MCF 10A (cell line): ENCODE results near the gene RABGGTB. TPM values are rescaled to one million over a fixed set of nuclear protein-coding genes. Genes with fewer than 3 reads are reported as not detected.

Experiments used
- BruUV-seq: library from RNA; stranded (reverse); fragments of 400-500 nt; replicated peaks from 2 replicates; lab custom pipeline; 2021; lab: Mats Ljungman, UMichigan
- CTCF ChIA-PET: fragments of 300-600 bp; sonication (Branson Sonifier 250); formaldehyde crosslinking; extraction: SDS; loops from one replicate; lab custom pipeline; 2021; ENCODE audit warnings: antibody characterized with exemption, inconsistent platforms; lab: Yijun Ruan, JAX
- POLR2A ChIA-PET: fragments of 300-600, 350-650 bp; sonication (Branson Sonifier 250); formaldehyde crosslinking; extraction: SDS; loops from one replicate; lab custom pipeline; 2020; ENCODE audit warnings: antibody characterized with exemption, inconsistent platforms; lab: Yijun Ruan, JAX
- DNase-seq: peaks from one replicate; pipeline ENCODE4 v3.0.0-alpha.2; 2018; ENCODE audit not compliant: unreplicated experiment
- H3K27ac Mint-ChIP-seq: one replicate; pipeline ENCODE4 v1.8.0; 2022; ENCODE audit warnings: mild to moderate bottlenecking, low read depth, mixed read lengths; ENCODE audit not compliant: unreplicated experiment
- H3K27me3 Mint-ChIP-seq: one replicate; pipeline ENCODE4 v1.8.0; 2022; ENCODE audit warnings: mixed read lengths; ENCODE audit not compliant: insufficient read depth, unreplicated experiment
- H3K36me3 Mint-ChIP-seq: one replicate; pipeline ENCODE4 v1.8.0; 2022; ENCODE audit warnings: mild to moderate bottlenecking, moderate library complexity, mixed read lengths; ENCODE audit not compliant: insufficient read depth, unreplicated experiment
- H3K4me1 Mint-ChIP-seq: one replicate; pipeline ENCODE4 v1.8.0; 2022; ENCODE audit warnings: mixed read lengths; ENCODE audit not compliant: insufficient read depth, unreplicated experiment
- H3K4me3 Mint-ChIP-seq: one replicate; pipeline ENCODE4 v1.8.0; 2022; ENCODE audit warnings: mild to moderate bottlenecking, moderate library complexity, mixed read lengths; ENCODE audit not compliant: unreplicated experiment
- H3K9me3 Mint-ChIP-seq: one replicate; pipeline ENCODE4 v1.8.0; 2022; ENCODE audit warnings: mixed read lengths; ENCODE audit not compliant: unreplicated experiment
- CTCF ChIP-seq: fragments of 200-600 bp; IDR thresholded peaks from one replicate; pipeline ENCODE4 v1.8.0; 2022; ENCODE audit warnings: antibody characterized with exemption, mild to moderate bottlenecking; ENCODE audit not compliant: unreplicated experiment
- intact Hi-C: fragments of 100-400 bp; cut with micrococcal nuclease; formaldehyde crosslinking; loops from 2 replicates; pipeline ENCODE4 v1.14.1; 2022
- total RNA-seq: library from RNA; stranded (reverse); gene quantifications from 2 replicates; pipeline ENCODE4 v1.2.3, GENCODE V29; 2022

Gene RABGGTB
- total RNA-seq, 1 experiment from 2014 or later: 127 TPM

- DNase-seq: no peak
- CTCF ChIA-PET: no interaction called here
- POLR2A ChIA-PET: interaction anchor here (0.6 to 1.0 kb wide), 4 partner anchors 9 to 39 kb away, joined by 3 to 4 read pairs (median 4); partner anchors contain the start of gene RABGGTB
- TF ChIP-seq CTCF: no peak
- Mint-ChIP-seq H3K4me3 (no peak overlapping the region), H3K27ac (peak overlapping the region; percentile 19), H3K4me1 (peaks cover 6% of the 10 kb centered on the region), H3K36me3 (peaks cover 7% of the 10 kb centered on the region), H3K9me3 (no peaks in the 10 kb centered on the region), H3K27me3 (no peaks in the 10 kb centered on the region)
- intact Hi-C loops: loop anchor here (2.0 kb wide), 1 partner anchor 23 kb away; the partner anchor contains the start of gene RABGGTB
- BruUV-seq: no TSS peak
Observed at GRCh38 chr1:75764057-75764655, 21.9 kb upstream of the RABGGTB start.

GRCh38 chr1:75765697-75766355, 20.2 kb upstream of the RABGGTB start:
- Mint-ChIP-seq H3K9me3 (no peaks in the 10 kb centered on the region), H3K4me3 (no peak overlapping the region), H3K27me3 (no peaks in the 10 kb centered on the region), H3K36me3 (peaks cover 6% of the 10 kb centered on the region), H3K27ac (peak overlapping the region; percentile 70), H3K4me1 (peaks cover 6% of the 10 kb centered on the region)
- ChIA-PET CTCF (no interaction called here), POLR2A (interaction anchor here (0.6 to 1.0 kb wide), 4 partner anchors 18 to 1213 kb away, joined by 3 read pairs; no protein-coding TSS in a partner anchor)
- no peak for TF ChIP-seq CTCF
- no TSS peak for BruUV-seq
- peak; percentile 47 for DNase-seq
- intact Hi-C loops: loop anchor here (2.0 kb wide), 1 partner anchor 21 kb away; the partner anchor contains the start of gene RABGGTB

GRCh38 chr1:75768016-75768415, 18.0 kb upstream of the RABGGTB start:
- H3K27ac Mint-ChIP-seq: no peak overlapping the region
- ChIA-PET CTCF (interaction anchor here (0.7 to 0.9 kb wide), 2 partner anchors 117 to 962 kb away, joined by 4 read pairs; no protein-coding TSS in a partner anchor), POLR2A (interaction anchor here (2.2 kb wide), 1 partner anchor 18 kb away, joined by 10 read pairs; the partner anchor contains the start of gene RABGGTB)
- TF ChIP-seq CTCF: no peak
- DNase-seq: no peak
- no peaks in the 10 kb centered on the region for H3K9me3 Mint-ChIP-seq
- H3K36me3 Mint-ChIP-seq: peaks cover 10% of the 10 kb centered on the region
- H3K4me3 Mint-ChIP-seq: no peak overlapping the region
- intact Hi-C loops: no loop called here
- H3K27me3 Mint-ChIP-seq: no peaks in the 10 kb centered on the region
- H3K4me1 Mint-ChIP-seq: peaks cover 6% of the 10 kb centered on the region
- no TSS peak for BruUV-seq

GRCh38 chr1:75770761-75771160, 15.3 kb upstream of the RABGGTB start:
- no peaks in the 10 kb centered on the region for H3K9me3 Mint-ChIP-seq
- H3K27me3 Mint-ChIP-seq: no peaks in the 10 kb centered on the region
- intact Hi-C loops: no loop called here
- BruUV-seq: no TSS peak
- H3K4me1 Mint-ChIP-seq: peaks cover 7% of the 10 kb centered on the region
- ChIA-PET POLR2A (no interaction called here), CTCF (interaction anchor here (0.6 kb wide), 1 partner anchor 47 kb away, joined by 5 read pairs; no protein-coding TSS in a partner anchor)
- H3K27ac Mint-ChIP-seq: no peak overlapping the region
- DNase-seq: no peak
- H3K36me3 Mint-ChIP-seq: peaks cover 4% of the 10 kb centered on the region
- H3K4me3 Mint-ChIP-seq: no peak overlapping the region
- TF ChIP-seq CTCF: no peak
